Diencephalon (tissue), 1 donor: Measurements from ENCODE around the gene SCARF1. TPM values are rescaled to one million over a fixed set of nuclear protein-coding genes. Genes with fewer than 3 reads are reported as not detected.

Experiments used
- small RNA-seq: library from RNA; depleted of rRNA; stranded (forward); fragments of <200 nt; gene quantifications from one replicate; pipeline ENCODE3, GENCODE V24; 2014
- total RNA-seq: library from RNA; depleted of rRNA; stranded (reverse); fragments of >200 nt; gene quantifications from one replicate; pipeline ENCODE4 v1.2.3, GENCODE V29; 2014

The SCARF1 gene
- total RNA-seq: 4.6 TPM

GRCh38 chr17:1645207-1646171, at the start of gene SCARF1:
Gene SCARF1 (minus strand): TSS chr17:1645732. CDS start chr17:1645697, 35 bp downstream.

GRCh38 chr17:1684378-1685189, 39.1 kb upstream of the SCARF1 start, which contains the start of gene PRPF8:
Gene PRPF8 (minus strand): TSS chr17:1684867. CDS start chr17:1684571, 296 bp downstream.

DNA sequence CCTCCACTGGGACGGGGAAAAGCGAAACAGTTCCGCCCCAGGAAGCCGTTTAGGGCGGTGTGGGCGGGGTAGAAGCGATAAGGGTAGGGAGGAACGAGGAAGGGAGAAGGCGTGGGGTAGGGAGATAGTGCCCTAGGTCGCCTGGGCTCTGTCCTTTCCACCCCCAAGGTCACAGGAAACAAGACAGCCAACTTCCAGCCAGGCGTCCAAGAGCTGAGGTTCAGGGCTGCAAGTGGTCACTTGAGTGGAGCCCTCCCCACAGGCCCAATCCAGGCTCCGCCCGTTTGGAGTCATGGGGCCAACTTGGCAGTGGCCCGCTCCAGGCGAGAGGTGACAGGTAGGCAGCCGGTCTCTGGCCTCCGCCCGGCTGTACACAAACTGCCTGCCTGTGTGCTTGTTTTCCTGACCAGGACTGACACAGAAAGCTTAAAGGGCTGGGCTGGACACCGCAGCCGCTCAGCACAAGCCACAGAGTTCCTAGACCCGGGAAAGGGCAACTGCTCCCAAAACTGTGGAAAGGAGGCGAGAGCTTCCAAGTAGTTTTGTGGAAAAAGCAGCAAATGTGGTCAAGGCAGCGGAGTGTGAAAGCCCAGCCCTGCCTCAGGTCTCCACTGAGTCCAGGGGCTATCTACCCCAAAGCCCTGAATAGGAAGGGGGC, 4.4 kb upstream of the SCARF1 start, which contains the start of gene RILP:
TSS of gene RILP (minus strand) at position 23 of the 658 bp plus-strand sequence. CDS start 62 bp downstream, outside the sequence.

DNA sequence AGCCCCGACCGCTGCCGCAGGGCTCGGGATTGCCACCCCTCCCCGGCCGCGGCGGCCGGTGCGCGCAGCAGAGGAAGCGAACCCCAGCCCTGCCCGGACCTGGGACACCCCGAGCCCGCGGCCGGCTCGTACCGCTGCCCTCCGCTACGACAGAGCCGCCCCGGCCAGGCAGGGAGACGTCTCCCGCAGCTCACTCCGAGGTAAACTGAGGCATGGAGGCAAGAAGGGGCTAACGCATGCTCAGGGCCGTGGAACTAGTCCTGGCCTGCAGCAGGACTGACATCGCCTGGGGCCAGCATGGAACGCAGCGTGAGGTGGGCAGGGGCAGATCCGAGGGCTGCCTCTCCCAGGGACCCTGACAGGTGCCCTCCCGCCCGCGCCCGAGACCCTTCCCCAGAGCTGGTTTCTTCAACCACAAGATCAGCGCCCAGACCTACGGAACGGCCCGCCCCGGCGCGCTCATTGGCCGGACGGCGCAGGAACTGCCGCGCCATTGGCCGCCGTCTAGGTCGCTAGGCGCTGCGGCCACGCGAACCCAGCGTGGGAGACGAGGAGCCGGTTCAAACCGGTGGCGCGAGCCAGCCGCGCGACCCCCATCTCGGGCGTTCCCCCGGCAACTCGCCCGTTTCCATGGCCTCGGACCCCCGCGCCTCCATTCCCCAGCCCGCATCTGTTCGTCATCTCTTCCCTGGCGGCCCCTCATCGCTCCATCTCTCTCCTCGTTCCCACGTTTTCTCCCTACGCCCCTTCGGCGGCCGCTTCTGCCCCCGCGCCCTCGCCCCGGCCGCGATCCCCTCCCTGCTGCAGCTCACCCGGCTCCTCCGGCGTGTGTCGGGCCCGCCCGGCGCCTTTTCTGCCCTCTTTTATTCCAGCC, 17.3 kb downstream of the SCARF1 start, which contains the start of gene SLC43A2:
TSS of gene SLC43A2 (minus strand) at position 853 of the 874 bp plus-strand sequence. CDS start 960 bp downstream, outside the sequence.

Small RNAs within 50 kb of the gene (small RNA-seq; reads per million reads assigned to genes)
- not detected for gene RN7SL105P

Other genes with a start within 250 kb of the SCARF1 start
- 682 TPM for gene YWHAE, start 245.5 kb downstream of the SCARF1 start, total RNA-seq
- gene CRK, start 189.5 kb downstream of the SCARF1 start, total RNA-seq: 128 TPM
- gene MYO1C, start 153.0 kb downstream of the SCARF1 start, total RNA-seq: 15.2 TPM
- gene INPP5K, start 129.1 kb downstream of the SCARF1 start, total RNA-seq: 37.1 TPM
- 47.1 TPM for gene PITPNA, start 82.9 kb downstream of the SCARF1 start, total RNA-seq
- gene SLC43A2, start 16.9 kb downstream of the SCARF1 start, total RNA-seq: 22.6 TPM
- 5.3 TPM for gene RILP, start 4.1 kb upstream of the SCARF1 start, total RNA-seq
- gene PRPF8, start 39.1 kb upstream of the SCARF1 start, total RNA-seq: 111 TPM
- 0.92 TPM for gene TLCD2, start 64.6 kb upstream of the SCARF1 start, total RNA-seq
- gene WDR81, start 79.0 kb upstream of the SCARF1 start, total RNA-seq: 10.8 TPM
- gene SERPINF2, start 97.1 kb upstream of the SCARF1 start, total RNA-seq: not detected
- gene SERPINF1, start 116.3 kb upstream of the SCARF1 start, total RNA-seq: 38.1 TPM
- gene SMYD4, start 184.2 kb upstream of the SCARF1 start, total RNA-seq: 13.1 TPM
- gene RPA1, start 184.3 kb upstream of the SCARF1 start, total RNA-seq: 18.9 TPM